Measurements from ENCODE around the gene AIP. TPM values are rescaled to one million over a fixed set of nuclear protein-coding genes. Genes with fewer than 3 reads are reported as not detected.

The AIP gene
- total and polyA plus RNA-seq, 2 donors (not counting 3 experiments of a cell fraction or from before 2014, with no cell fraction given), result 46.3 to 114 TPM

DNA sequence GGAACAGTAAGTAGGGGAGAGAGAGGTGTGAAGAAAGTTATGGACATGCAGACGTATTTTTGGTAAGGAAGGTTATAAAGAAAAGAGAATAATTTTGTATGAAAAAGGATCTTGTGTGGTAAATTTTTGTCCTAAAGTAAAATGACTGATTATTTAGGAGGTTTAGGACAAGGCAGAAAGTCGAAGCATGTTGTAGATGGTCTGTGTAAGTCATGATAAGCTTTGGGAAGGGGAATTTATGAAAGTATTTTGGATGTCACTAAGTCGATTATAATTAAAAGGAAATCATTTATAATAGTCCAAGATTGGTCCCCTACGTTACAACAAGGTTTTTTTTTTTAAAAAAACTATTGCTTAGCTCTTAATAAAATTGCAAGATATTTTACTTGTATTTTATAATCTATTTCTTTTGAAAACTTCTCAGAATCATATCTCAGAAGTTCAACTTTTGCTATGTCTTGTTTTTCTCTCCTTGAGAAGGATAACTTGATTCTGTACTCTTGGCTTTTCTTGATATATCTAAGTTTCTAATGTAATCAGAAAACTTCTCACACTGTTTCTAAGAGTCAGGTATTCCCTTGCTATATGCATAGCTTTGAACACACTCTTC is 51.3 kb downstream of the AIP start:
- Histone ChIP-seq H3K36me3 (ENCODE audit: control insufficient read depth in 2 of 2, extremely low read depth in 1 of 2, insufficient read depth in 2 of 2, low read length in 2 of 2) (no peaks in the 10 kb centered on the region), H3K4me2 (ENCODE audit: insufficient read depth, low read length) (no peak overlapping the region), H3K27me3 (ENCODE audit: control insufficient read depth in 2 of 2, insufficient read depth in 2 of 2, low read length in 2 of 2) (no peaks in the 10 kb centered on the region), H3K27ac (ENCODE audit: insufficient read depth, low read depth, low read length) (no peak overlapping the region), H3K9me3 (replicated peaks; ENCODE audit: control insufficient read depth, insufficient read depth, low read length) (peaks cover 3% of the 10 kb centered on the region), H3K4me1 (ENCODE audit: control insufficient read depth, extremely low read depth, insufficient read depth, low read length) (no peaks in the 10 kb centered on the region), H2AFZ (ENCODE audit: low read depth, low read length) (no peak overlapping the region), H3K9me1 (replicated peaks; ENCODE audit: control insufficient read depth, extremely low read depth, insufficient read depth, low read length) (no peaks in the 10 kb centered on the region), H3K4me3 (replicated peaks in 1 of 3; ENCODE audit: insufficient read depth in 1 of 3, low read depth in 1 of 3, low read length in 3 of 3) (no peak overlapping the region), H3K79me2 (ENCODE audit: control insufficient read depth, insufficient read depth, low read length) (no peaks in the 10 kb centered on the region), H3K9ac (replicated peaks; ENCODE audit: extremely low read depth, insufficient read depth, low read length) (no peak overlapping the region), H4K20me1 (replicated peaks; ENCODE audit: control insufficient read depth, extremely low read depth, insufficient read depth, low read length) (no peaks in the 10 kb centered on the region)
- intact Hi-C loops (cut with micrococcal nuclease), result no loop called here
- ChIA-PET CTCF (no interaction called here), POLR2A (no interaction called here)
- FAIRE-seq (no peak), DNase-seq (ENCODE audit: low read depth, low spot score) (no peak)
- dilution Hi-C loops (cut with MboI; ENCODE audit: extremely low pct_ligation_motif_present, low sequenced_read_pairs), result no loop called here
- no TSS peak for BruUV-seq (replicated peaks)
- TF ChIP-seq MAX (IDR thresholded peaks at IDR 0.05; ENCODE audit: insufficient read depth, insufficient read length) (no peak), GATA2 (IDR thresholded peaks at IDR 0.05; ENCODE audit: insufficient read depth, insufficient read length, low read depth, low read length) (no peak), MYC (IDR thresholded peaks at IDR 0.05; ENCODE audit: low read depth, low read length) (no peak), POLR2AphosphoS5 (IDR thresholded peaks at IDR 0.05; ENCODE audit: insufficient read depth, low read depth, low read length) (no peak), EZH2 (IDR thresholded peaks at IDR 0.05; ENCODE audit: borderline replicate concordance, low read depth, low read length, severe bottlenecking) (no peak), JUN (IDR thresholded peaks at IDR 0.05; ENCODE audit: borderline replicate concordance, insufficient read depth, insufficient read length, low read depth) (no peak), POLR2A (IDR thresholded peaks at IDR 0.05; ENCODE audit: low read depth, low read length) (no peak), FOS (IDR thresholded peaks at IDR 0.05; ENCODE audit: borderline replicate concordance, insufficient read depth, low read length) (no peak)
- TF ChIP-seq, protein P1, sequence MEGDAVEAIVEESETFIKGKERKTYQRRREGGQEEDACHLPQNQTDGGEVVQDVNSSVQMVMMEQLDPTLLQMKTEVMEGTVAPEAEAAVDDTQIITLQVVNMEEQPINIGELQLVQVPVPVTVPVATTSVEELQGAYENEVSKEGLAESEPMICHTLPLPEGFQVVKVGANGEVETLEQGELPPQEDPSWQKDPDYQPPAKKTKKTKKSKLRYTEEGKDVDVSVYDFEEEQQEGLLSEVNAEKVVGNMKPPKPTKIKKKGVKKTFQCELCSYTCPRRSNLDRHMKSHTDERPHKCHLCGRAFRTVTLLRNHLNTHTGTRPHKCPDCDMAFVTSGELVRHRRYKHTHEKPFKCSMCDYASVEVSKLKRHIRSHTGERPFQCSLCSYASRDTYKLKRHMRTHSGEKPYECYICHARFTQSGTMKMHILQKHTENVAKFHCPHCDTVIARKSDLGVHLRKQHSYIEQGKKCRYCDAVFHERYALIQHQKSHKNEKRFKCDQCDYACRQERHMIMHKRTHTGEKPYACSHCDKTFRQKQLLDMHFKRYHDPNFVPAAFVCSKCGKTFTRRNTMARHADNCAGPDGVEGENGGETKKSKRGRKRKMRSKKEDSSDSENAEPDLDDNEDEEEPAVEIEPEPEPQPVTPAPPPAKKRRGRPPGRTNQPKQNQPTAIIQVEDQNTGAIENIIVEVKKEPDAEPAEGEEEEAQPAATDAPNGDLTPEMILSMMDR (IDR thresholded peaks at IDR 0.05; ENCODE audit: extremely low read depth in 1 of 2, insufficient read depth in 1 of 2, low read depth in 1 of 2, low read length in 2 of 2), result no peak

Measured in endothelial cell of umbilical vein (primary cell).